Hepatocyte (in vitro differentiated cells): ENCODE results near the gene OOSP2. TPM values are rescaled to one million over a fixed set of nuclear protein-coding genes. Genes with fewer than 3 reads are reported as not detected.
"Not testable (repeated sequence)": the region's sequence is repeated elsewhere in the genome, so short reads cannot be mapped to it uniquely, and the experiment has no call there.

Experiments used
- DNase-seq: peaks from one replicate; pipeline ENCODE4 v3.0.0-alpha.2; 2016; ENCODE audit warnings: low spot score
- H2AFZ ChIP-seq: fragments of 200-600 bp; sonication (generic); 2 replicates; pipeline ENCODE4 v1.6.0; 2016; ENCODE audit warnings: antibody characterized with exemption, mild to moderate bottlenecking
- H3K27ac ChIP-seq: fragments of 200-600 bp; sonication (generic); 2 replicates; pipeline ENCODE4 v1.5.1; 2016; ENCODE audit warnings: mild to moderate bottlenecking
- H3K27me3 ChIP-seq: fragments of 200-600 bp; sonication (generic); 2 replicates; pipeline ENCODE4 v1.6.1; 2016
- H3K36me3 ChIP-seq: fragments of 200-600 bp; sonication (generic); replicated peaks from 2 replicates; pipeline ENCODE4 v1.5.1; 2016; ENCODE audit warnings: low read depth; ENCODE audit not compliant: insufficient read depth
- H3K4me1 ChIP-seq: fragments of 200-600 bp; sonication (generic); 2 replicates; pipeline ENCODE4 v1.5.1; 2016; ENCODE audit warnings: mild to moderate bottlenecking, moderate library complexity; ENCODE audit not compliant: insufficient read depth
- H3K4me2 ChIP-seq: fragments of 200-600 bp; sonication (generic); 2 replicates; pipeline ENCODE4 v1.6.0; 2016
- H3K4me3 ChIP-seq: fragments of 200-600 bp; sonication (generic); 2 replicates; pipeline ENCODE4 v1.5.1; 2016; ENCODE audit warnings: mild to moderate bottlenecking
- H3K79me2 ChIP-seq: fragments of 200-600 bp; sonication (generic); 2 replicates; pipeline ENCODE4 v1.6.0; 2017; ENCODE audit warnings: mild to moderate bottlenecking
- H3K9me2 ChIP-seq: fragments of 200-600 bp; sonication (generic); replicated peaks from 2 replicates; pipeline ENCODE4 v1.6.0; 2017; ENCODE audit warnings: mild to moderate bottlenecking; ENCODE audit not compliant: insufficient read depth
- H3K9me3 ChIP-seq: fragments of 200-600 bp; sonication (generic); 2 replicates; pipeline ENCODE4 v1.5.1; 2016; ENCODE audit warnings: low read depth, mild to moderate bottlenecking
- H4K20me1 ChIP-seq: fragments of 200-600 bp; sonication (generic); 2 replicates; pipeline ENCODE4 v1.6.0; 2016; ENCODE audit warnings: mild to moderate bottlenecking; ENCODE audit not compliant: insufficient read depth, poor library complexity, severe bottlenecking
- EZH2 ChIP-seq: fragments of 200-600 bp; sonication (generic); IDR thresholded peaks from 2 replicates; pipeline ENCODE4 v1.6.1; 2016; ENCODE audit warnings: antibody characterized with exemption, mild to moderate bottlenecking, borderline replicate concordance
- EZH2phosphoT487 ChIP-seq: fragments of 200-600 bp; sonication (generic); IDR thresholded peaks from one replicate; pipeline ENCODE4 v1.6.1; 2018; ENCODE audit warnings: antibody characterized with exemption, mild to moderate bottlenecking, low read depth, moderate library complexity; ENCODE audit not compliant: unreplicated experiment, severe bottlenecking
- WGBS: methylation state at CpG from one replicate; pipeline ENCODE4 v1.1.6; 2016; ENCODE audit warnings: low lambda C conversion rate; ENCODE audit errors: missing lambda C conversion rate; 5-methylcytosine and 5-hydroxymethylcytosine counted together
- polyA plus RNA-seq: library from polyadenylated mRNA; unstranded; fragments of >200 nt; fragmentation: Nextera tagmentation; extraction: Ambion mirVana; gene quantifications from 2 replicates; pipeline ENCODE4 v1.2.1, GENCODE V29; 2016
- total RNA-seq: library from RNA; depleted of rRNA; stranded (reverse); fragments of >200 nt; gene quantifications from 2 replicates; pipeline ENCODE4 v1.2.3, GENCODE V29; 2014
- TF ChIP-seq, protein P1 (sequence below): fragments of 200-600 bp; sonication (generic); IDR thresholded peaks from 2 replicates; pipeline ENCODE4 v1.5.1; 2016; ENCODE audit warnings: antibody characterized with exemption, mild to moderate bottlenecking; ENCODE audit not compliant: poor library complexity

The OOSP2 gene
- total and polyA plus RNA-seq, 2 experiments from 2014 or later: not detected

DNA sequence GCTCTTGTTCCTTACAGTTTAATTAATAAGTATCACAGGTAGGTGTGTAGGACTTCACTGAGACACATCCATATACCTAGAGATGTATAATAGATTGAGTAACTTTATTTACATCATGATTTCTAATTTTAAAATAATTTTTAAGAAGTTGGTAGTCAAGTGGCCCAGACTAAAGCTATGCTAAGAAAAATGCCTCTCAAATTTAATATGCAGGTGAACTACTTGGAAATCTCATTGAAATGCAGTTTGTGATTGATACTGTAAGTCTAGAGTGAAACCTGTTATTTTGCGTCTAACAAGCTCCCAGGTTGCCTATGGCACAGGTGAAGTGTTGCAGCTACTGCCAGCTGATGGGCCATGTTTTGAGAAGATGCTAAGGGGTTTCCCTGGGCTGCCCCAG lies 23.3 kb upstream of the OOSP2 start, which contains the start of gene OOSP4B:
TSS of gene OOSP4B (plus strand) at position 301 of the 400 bp plus-strand sequence.
- Histone ChIP-seq H2AFZ (no peak within 1 kb of the TSS), H3K9me2 (no peaks in the 10 kb centered on the region), H4K20me1 (no peaks in the 10 kb centered on the region), H3K27me3 (no peaks in the 10 kb centered on the region), H3K79me2 (no peaks in the 10 kb centered on the region), H3K4me2 (no peak within 1 kb of the TSS), H3K27ac (no peak within 1 kb of the TSS), H3K9me3 (no peaks in the 10 kb centered on the region), H3K4me3 (no peak within 1 kb of the TSS), H3K4me1 (no peaks in the 10 kb centered on the region), H3K36me3 (no peaks in the 10 kb centered on the region)
- 81% methylated on average over 1 of the region's 1 CpG for WGBS
- DNase-seq: no peak
- TF ChIP-seq EZH2 (no peak), EZH2phosphoT487 (no peak)
- TF ChIP-seq, protein P1, sequence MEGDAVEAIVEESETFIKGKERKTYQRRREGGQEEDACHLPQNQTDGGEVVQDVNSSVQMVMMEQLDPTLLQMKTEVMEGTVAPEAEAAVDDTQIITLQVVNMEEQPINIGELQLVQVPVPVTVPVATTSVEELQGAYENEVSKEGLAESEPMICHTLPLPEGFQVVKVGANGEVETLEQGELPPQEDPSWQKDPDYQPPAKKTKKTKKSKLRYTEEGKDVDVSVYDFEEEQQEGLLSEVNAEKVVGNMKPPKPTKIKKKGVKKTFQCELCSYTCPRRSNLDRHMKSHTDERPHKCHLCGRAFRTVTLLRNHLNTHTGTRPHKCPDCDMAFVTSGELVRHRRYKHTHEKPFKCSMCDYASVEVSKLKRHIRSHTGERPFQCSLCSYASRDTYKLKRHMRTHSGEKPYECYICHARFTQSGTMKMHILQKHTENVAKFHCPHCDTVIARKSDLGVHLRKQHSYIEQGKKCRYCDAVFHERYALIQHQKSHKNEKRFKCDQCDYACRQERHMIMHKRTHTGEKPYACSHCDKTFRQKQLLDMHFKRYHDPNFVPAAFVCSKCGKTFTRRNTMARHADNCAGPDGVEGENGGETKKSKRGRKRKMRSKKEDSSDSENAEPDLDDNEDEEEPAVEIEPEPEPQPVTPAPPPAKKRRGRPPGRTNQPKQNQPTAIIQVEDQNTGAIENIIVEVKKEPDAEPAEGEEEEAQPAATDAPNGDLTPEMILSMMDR: no peak

DNA sequence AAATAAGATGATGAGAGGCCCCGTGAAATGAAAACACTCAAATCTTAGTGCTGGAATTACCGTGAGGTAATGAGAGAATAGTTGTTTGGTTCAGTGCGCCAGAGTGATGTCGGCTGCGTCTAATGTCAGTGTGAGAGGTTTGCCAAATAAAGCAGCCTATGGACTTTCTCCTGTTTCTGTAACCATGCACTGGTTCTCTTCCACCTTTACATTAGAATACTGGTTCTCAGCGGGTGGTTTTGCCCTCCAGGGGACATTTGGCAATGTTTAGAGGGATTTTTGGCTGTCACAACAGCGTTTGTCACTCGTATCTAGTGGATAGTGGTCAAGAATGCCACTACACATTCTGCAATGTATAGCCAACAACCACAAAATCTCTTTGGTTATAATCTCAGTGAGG lies 22.2 kb upstream of the OOSP2 start:
- Histone ChIP-seq H4K20me1 (no peaks in the 10 kb centered on the region), H2AFZ (no peak overlapping the region), H3K9me2 (no peaks in the 10 kb centered on the region), H3K79me2 (no peaks in the 10 kb centered on the region), H3K27ac (no peak overlapping the region), H3K27me3 (no peaks in the 10 kb centered on the region), H3K36me3 (no peaks in the 10 kb centered on the region), H3K9me3 (no peaks in the 10 kb centered on the region), H3K4me2 (no peak overlapping the region), H3K4me1 (no peaks in the 10 kb centered on the region), H3K4me3 (no peak overlapping the region)
- WGBS: 60% methylated on average over 8 of the region's 8 CpGs
- TF ChIP-seq EZH2phosphoT487: no peak
- TF ChIP-seq, protein P1: no peak
- TF ChIP-seq EZH2: no peak
- DNase-seq: no peak

DNA sequence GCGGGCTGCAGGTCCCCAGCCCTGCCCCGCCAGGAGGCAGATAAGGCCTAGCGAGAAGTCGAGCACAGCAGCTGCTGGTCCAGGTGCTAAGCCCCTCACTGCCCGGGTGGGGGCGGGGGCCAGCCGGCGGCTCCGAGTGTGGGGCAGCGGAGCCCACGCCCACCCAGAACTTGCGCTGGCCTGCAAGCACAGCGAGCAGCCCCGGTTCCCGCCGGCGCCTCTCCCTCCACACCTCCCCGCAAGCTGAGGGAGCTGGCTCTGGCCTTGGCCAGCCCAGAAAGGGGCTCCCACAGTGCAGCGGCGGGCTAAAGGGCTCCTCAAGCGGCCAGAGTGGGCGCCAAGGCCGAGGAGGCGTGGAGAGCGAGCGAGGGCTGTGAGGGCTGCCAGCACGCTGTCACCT lies 19.8 kb upstream of the OOSP2 start:
- H3K4me2 ChIP-seq, H3K79me2 ChIP-seq, H3K4me3 ChIP-seq, H3K4me1 ChIP-seq, H2AFZ ChIP-seq, H4K20me1 ChIP-seq, H3K36me3 ChIP-seq, H3K9me3 ChIP-seq, DNase-seq, H3K9me2 ChIP-seq, H3K27ac ChIP-seq, H3K27me3 ChIP-seq: not testable (repeated sequence)
- 87% methylated on average over 17 of the region's 27 CpGs for WGBS

DNA sequence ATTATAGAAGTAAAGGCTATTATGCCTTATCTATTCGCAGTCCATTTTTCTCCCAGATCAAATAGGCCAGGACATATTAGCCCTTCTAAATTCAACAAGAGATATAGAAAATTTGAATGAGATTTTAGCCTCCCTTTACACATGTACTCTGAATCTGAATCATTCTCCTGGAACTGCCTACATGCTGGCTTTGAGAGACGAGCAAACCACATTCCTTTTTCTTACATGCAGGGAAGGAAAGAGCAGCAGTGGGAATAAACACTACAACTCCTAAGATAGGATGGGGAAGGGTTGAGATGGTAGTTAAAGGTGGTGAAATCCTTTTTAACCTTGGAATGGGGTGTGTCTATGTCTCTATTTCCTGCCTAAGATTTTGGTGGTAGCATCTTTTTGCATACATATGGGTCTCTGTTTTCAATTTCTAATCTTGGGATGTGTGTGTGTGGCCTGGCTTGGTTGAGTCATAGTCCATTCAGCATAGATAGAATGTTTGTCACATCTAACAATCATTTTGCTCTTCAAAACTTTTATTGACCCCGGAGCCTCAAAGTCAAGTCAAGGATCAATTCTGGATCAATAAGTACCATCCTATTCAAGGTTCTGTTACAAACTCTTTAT lies 11.1 kb upstream of the OOSP2 start:
- H3K79me2 ChIP-seq: no peaks in the 10 kb centered on the region
- no peaks in the 10 kb centered on the region for H3K9me2 ChIP-seq
- no peaks in the 10 kb centered on the region for H3K27me3 ChIP-seq
- DNase-seq: no peak
- no peak overlapping the region for H3K4me3 ChIP-seq
- TF ChIP-seq, protein P1: no peak
- TF ChIP-seq EZH2 (no peak), EZH2phosphoT487 (no peak)
- no peaks in the 10 kb centered on the region for H4K20me1 ChIP-seq
- H2AFZ ChIP-seq: no peak overlapping the region
- no peak overlapping the region for H3K27ac ChIP-seq
- no peaks in the 10 kb centered on the region for H3K4me1 ChIP-seq
- H3K4me2 ChIP-seq: no peak overlapping the region
- 62% methylated on average over 3 of the region's 3 CpGs for WGBS
- no peaks in the 10 kb centered on the region for H3K36me3 ChIP-seq
- H3K9me3 ChIP-seq: no peaks in the 10 kb centered on the region

DNA sequence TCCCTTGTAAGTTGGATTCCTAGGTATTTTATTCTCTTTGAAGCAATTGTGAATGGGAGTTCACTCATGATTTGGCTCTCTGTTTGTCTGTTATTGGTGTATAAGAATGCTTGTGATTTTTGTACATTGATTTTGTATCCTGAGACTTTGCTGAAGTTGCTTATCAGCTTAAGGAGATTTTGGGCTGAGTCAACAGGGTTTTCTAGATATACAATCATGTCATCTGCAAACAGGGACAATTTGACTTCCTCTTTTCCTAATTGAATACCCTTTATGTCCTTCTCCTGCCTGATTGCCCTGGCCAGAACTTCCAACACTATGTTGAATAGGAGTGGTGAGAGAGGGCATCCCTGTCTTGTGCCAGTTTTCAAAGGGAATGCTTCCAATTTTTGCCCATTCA lies 10.2 kb downstream of the OOSP2 start:
- not testable (repeated sequence) for H4K20me1 ChIP-seq, H3K27me3 ChIP-seq, H3K36me3 ChIP-seq, H3K9me3 ChIP-seq, H3K4me3 ChIP-seq, H3K4me1 ChIP-seq, H3K27ac ChIP-seq, H3K9me2 ChIP-seq, H3K4me2 ChIP-seq, H3K79me2 ChIP-seq, DNase-seq, H2AFZ ChIP-seq

DNA sequence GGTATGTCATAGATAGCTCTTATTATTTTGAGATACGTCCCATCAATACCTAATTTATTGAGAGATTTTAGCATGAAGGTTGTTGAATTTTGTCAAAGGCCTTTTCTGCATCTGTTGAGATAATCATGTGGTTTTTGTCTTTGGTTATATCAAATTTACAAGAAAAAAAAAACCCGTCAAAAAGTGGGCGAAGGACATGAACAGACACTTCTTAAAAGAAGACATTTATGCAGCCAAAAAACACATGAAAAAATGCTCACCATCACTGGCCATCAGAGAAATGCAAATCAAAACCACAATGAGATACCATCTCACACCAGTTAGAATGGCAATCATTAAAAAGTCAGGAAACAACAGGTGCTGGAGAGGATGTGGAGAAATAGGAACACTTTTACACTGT lies 10.6 kb downstream of the OOSP2 start:
- WGBS: 77% methylated on average over 3 of the region's 3 CpGs
- H2AFZ ChIP-seq, H3K9me2 ChIP-seq, H3K4me2 ChIP-seq, H3K9me3 ChIP-seq, H3K27me3 ChIP-seq, H3K36me3 ChIP-seq, H3K4me1 ChIP-seq, H3K79me2 ChIP-seq, H3K4me3 ChIP-seq, H4K20me1 ChIP-seq, H3K27ac ChIP-seq, DNase-seq: not testable (repeated sequence)
